Testis (tissue), 2 donors: ENCODE results near the gene PYROXD2.

Source experiments
- CTCF ChIP-seq, 3 experiments: fragments of 450-650 bp in 2 of 3; fragments of 200-600 bp in 1 of 3; sonication (generic) in 1 of 3; IDR thresholded peaks; one replicate each; pipeline ENCODE4 v1.5.1; 2016 to 2019; ENCODE audit warnings: antibody characterized with exemption in 3 of 3, mild to moderate bottlenecking in 2 of 3, moderate library complexity in 1 of 3
- POLR2A ChIP-seq: fragments of 450-650 bp; IDR thresholded peaks from one replicate; pipeline ENCODE4 v1.6.1; 2017; ENCODE audit warnings: antibody characterized with exemption, mild to moderate bottlenecking, moderate library complexity

GRCh38 chr10:98433371-98433770 is 18.4 kb upstream of the PYROXD2 start:
- TF ChIP-seq CTCF (IDR thresholded peaks at IDR 0.05) (no peak), POLR2A (no peak)
